Measurements from ENCODE around the gene MYT1. TPM values are rescaled to one million over a fixed set of nuclear protein-coding genes. Genes with fewer than 3 reads are reported as not detected.

The MYT1 gene
- 11.3 TPM for total RNA-seq

GRCh38 chr20:64164123-64164836 is at the start of gene MYT1:
TSS of gene MYT1 (plus strand) at chr20:64164452. CDS start at chr20:64198862, 34,410 bp downstream.

DNA sequence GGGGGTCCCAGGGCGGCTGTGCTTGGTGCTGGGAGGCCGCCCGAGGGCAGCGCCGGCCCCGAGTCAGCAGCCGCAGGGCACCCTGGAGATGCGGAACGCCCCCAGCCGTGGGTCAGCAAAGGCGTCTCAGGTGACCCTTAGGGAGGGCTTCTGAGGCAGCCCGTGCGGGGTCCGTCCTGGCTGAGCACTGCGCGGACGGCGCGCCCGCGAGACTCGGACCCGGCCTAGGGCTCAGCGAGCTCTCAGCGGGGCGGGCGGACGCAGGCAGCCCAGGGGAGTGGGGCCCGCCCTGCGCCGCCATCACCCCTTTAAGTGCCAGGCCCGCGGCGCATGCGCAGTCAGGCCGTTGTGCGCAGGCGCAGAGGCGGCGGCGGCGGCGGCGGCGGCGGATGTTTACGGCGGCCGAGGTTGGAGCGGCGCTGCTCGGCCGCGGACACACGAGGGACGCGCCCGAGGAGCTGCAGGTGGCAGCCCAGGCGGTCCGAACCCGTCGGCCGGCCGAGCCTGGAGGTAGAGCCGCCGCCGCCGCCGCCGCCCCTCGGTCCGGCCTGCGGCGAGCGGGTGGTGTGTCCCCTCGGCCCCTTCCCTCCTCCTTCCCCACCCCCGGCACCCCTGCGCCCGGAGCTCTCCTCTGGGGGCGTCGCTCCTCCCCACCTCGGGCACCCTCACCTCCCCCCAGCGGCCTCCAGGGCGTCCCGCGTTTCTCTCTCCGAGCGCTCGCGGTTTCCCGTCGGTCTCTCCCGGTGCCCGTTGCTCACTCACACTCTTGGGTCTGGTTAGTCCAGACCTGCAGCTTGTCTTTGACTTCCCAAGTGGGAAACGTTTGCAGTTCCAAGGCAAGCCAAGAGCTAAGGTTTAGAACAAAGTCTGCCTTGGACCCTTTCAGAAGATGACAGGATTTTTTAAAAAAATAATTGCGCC is 91.4 kb downstream of the MYT1 start, which contains the start of gene PCMTD2:
PCMTD2 (plus strand) TSS at position 388 of the 921 bp plus-strand sequence. CDS start 4,218 bp downstream, outside the sequence.

Small RNA genes lying within 50 kb of the gene (small RNA-seq; reads per million reads assigned to genes)
- not detected for gene AL137028.2

Other genes starting within 250 kb of the MYT1 start
- 17.8 TPM for gene UCKL1, start 208.0 kb upstream of the MYT1 start, total RNA-seq
- 18.0 TPM for gene ZNF512B, start 194.5 kb upstream of the MYT1 start, total RNA-seq
- gene SAMD10, start 184.8 kb upstream of the MYT1 start, total RNA-seq: 10.4 TPM
- 59.7 TPM for gene PRPF6, start 183.3 kb upstream of the MYT1 start, total RNA-seq
- gene C20orf204, start 128.3 kb upstream of the MYT1 start, total RNA-seq: 3.7 TPM
- gene SOX18, start 114.8 kb upstream of the MYT1 start, total RNA-seq: 1.6 TPM
- 42.0 TPM for gene TCEA2, start 101.3 kb upstream of the MYT1 start, total RNA-seq
- gene RGS19, start 84.9 kb upstream of the MYT1 start, total RNA-seq: 12.9 TPM
- 33.4 TPM for gene OPRL1, start 84.4 kb upstream of the MYT1 start, total RNA-seq
- 2.1 TPM for gene LKAAEAR1, start 80.1 kb upstream of the MYT1 start, total RNA-seq
- not detected for gene NPBWR2, start 56.9 kb upstream of the MYT1 start, total RNA-seq
- gene PCMTD2, start 91.3 kb downstream of the MYT1 start, total RNA-seq: 90.9 TPM

Measured in diencephalon (tissue), 1 donor.